GM19239 (cell line): Measurements from ENCODE around the gene MTF2.

Experiments
- DNase-seq: peaks from one replicate; pipeline ENCODE4 v3.0.0; 2011; ENCODE audit warnings: low spot score; ENCODE audit not compliant: insufficient read length
- FAIRE-seq: peaks from 2 replicates; lab custom pipeline; 2011; peaks lifted over from hg19 to GRCh38; lab: Jason Lieb, UNC

The MTF2 gene

DNA sequence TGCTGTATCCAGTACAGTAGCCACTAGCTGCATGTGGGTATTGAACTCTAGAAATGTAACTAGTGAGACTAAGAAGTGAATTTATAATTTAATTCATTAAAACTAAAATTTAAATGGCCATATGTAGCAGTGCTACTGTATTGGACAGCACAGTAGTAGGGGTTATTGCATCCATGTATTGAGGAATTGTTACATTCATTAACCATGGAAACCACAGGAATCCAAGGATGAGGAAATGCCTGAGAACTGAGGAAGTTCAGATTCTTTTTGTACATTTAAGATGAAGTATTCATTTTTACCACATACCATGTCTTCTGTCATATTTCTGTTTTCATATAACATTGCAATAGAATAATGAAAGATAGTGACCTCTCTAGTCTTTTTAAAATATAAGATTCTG lies 2.6 kb downstream of the MTF2 start:
- FAIRE-seq (no peak), DNase-seq (no peak)

DNA sequence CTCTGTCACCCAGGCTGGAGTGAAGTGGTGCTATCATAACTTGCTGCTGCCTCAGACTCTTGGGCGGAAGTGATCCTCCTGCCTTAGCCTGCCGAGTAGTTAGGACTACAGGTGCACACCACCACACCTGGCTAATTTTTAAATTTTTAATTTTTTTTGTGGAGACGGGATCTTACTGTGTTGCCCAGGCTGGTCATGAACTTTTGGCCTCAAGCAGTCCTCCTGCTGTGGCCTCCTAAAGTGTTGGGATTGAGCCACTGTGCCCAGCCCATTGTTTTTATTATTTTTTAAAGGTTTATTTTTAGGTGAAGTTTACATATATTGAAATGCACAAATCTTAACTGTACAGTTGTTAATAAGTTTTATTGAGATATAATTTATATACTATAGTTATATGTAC lies 3.2 kb downstream of the MTF2 start:
- FAIRE-seq (no peak), DNase-seq (no peak)

DNA sequence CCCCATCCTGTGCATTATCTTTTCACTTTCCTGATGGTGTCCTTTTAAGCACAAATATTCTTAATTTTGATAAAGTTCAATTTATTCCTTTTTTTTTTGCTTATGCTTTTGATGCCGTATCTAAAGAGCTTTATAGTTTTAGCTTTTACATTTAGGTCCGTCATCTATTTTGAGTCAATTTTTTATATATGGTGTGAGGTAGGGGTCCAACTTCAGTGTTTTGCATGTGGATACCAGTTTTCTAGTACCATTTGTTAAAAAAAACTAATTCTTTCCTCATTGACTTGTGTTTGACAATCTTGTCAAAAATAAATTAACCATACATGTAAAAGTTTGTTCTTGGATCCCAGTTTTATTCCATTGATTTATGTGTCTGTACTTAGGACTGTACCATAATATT lies 4.9 kb downstream of the MTF2 start:
- DNase-seq = no peak
- no peak for FAIRE-seq

DNA sequence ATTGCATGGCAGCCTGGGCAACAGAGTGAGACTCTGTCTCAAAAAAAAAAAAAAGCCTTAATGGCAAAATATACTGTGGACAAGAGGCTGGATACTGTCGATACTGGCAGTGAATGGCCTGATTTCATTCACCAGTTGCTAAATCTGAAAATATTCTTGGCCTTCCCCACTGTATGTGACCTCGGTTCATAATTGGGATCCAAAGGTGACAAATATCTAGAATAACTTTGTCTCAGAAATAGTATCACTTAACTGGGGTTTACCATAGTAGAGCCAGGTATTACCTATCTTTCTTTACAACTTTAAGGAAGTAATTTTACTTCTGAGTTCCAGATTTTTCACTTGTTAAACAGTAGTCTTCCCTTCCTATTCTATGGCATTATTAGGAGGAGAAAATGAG lies 8.4 kb downstream of the MTF2 start:
- FAIRE-seq (no peak), DNase-seq (no peak)

DNA sequence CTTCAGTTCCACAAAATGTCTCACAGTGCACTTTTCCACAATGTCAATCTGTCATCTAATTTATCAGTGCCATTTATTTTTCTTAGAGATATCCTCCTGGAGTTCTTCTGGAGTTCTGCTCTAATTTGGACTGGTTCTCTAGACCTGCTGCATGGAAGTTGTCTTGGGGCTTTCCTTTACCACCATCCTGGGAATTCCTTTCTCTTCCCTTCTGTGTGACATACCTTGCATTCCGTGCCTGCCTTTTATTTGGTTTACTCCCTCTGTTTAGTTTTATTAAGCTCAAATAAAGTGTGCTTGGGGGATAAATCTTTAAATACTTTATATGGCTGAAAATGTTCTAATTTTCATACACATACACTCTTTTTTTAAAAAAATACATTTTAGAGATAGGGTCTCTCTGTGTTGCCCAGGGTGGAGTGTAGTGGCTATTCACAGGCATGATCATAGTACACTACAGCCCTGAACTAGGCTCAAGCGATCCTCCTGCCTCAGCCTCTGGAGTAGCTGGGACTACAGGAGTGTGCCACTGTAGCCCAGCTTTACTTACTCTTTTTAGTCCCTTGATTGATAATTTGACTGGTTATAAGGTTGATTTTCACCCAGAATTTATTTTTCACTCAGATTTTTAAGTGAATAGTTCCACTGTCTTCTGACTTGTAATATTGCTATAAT lies 14.4 kb downstream of the MTF2 start:
- DNase-seq (no peak), FAIRE-seq (peak; percentile 81)

DNA sequence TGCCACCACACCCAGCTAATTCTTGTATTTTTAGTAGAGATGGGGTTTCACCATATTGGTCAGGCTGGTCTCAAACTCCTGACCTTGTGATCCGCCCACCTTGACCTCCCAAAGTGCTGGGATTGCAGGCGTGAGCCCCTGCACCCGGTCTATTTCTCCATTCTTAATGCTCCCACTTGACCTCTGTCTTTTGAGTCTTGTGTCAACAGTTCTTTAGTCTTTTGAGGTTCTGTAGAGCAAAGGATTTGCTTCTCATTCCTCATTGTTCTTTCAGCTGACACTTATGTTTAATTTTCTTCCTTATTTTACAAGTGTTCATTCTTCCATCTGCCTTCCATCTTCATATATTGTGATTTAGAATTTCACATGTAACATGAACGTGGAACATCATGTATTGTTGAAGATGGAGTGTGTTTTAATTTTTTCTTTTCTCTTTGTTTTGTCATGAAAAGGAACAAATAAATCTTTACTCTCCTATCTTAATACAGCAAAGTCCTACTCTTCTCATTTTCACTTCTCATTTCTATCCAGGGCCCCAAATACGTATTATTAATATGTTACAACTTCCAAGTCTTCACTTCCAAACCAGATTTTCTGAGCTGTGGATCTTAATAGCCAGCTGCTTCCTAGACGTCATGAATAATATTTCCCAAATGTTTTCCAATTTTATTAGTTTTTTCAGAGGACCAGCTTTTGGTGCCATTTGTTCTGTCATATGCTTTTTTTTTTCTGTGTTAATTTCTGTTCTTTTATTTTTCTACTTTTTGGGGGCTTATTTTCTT lies 16.9 kb downstream of the MTF2 start:
- FAIRE-seq = peak; percentile 72
- no peak for DNase-seq

DNA sequence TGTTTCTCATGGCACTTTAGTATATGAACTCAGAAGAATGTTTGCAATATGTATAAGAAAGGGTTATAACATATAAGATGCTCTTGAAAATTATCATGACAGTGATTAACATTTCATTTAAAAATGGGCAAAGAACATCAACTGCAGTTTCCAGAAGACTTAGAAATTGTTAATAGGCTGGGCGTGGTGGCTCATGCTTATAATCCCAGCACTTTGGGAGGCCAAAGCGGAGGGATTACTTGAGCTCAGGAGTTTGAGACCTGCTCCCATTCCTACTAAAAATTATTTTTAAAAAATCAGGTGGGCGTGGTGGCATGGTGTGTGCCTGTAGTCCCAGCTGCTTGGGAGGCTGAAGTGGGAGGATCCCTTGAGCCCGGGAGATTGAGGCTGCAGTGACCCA lies 23.1 kb downstream of the MTF2 start:
- FAIRE-seq (no peak), DNase-seq (no peak)

DNA sequence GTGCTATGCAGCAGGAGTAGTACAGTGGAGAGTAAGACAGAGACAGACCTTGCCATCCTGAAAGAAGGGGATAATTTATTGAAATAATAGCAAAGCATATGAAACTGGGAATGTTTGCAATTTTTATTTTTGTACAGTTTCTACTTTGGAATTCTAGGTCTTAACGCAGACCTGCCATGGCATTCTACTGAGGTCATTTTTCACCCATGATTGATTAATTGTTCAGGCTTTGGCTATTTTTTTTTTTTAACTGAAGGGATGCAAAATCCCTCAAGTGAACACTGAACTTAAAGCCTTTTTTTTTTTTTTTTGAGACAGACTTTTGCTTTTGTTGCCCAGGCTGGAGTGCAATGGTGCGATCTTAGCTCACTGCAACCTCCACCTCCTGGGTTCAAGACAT lies 27.1 kb downstream of the MTF2 start:
- no peak for FAIRE-seq

DNA sequence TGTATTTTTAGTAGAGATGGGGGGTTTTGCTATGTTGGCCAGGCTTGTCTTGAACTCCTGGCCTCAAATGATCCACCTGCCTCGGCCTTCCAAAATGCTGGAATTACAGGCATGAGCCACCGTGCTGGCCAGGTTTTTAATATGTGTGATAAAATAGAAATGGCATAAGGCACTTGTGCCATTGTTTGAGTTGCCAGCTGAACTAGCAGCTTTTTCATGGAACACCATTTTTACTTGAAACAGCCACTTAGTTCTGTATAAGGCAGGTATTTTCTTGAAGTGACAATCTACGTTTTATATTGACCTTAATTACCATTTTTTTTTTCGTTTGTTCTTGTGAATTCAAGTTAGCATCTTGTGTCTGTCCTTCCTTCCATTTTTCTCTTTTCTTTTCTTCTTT lies 28.3 kb downstream of the MTF2 start:
- DNase-seq = no peak
- FAIRE-seq = no peak

More for the DNA sequence above, 27.1 kb downstream of the MTF2 start:
- DNase-seq = no peak

DNA sequence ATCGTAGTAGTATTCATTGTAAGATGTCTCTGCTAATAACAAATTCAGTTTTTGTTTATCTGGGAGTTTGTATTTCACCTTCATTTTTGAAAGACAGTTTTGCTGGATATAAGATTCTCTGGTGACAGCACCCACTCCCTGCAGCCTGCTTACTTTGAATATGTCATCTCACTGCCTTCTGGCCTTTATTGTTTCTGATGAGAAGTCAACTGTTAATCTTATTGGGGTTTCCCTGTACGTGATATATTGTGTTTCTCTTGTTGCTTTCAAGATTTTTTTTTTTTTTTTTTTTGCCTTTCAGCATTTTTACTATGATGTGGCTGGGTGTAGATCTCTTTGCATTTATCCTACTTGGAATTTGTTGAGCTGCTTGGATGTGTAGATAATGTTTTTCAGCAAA lies 29.3 kb downstream of the MTF2 start:
- no peak for FAIRE-seq
- no peak for DNase-seq

DNA sequence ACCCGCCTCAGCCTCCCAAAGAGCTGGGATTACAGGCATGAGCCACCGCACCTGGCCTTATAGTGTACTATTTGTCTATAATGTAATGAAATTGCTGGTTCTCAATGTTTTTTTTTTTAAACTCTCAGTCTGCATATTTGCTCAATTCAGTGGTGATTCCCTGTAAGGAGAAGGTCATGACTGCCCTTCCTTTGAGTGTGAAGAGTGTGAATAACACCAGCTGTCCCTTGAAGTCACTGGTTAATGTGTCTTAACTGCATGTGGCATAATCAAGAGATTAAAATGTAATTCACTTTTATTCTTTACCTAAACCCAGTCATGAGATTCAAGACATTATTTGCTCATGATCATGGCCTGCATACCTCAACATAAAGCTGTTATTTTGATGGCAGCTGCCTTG lies 30.5 kb downstream of the MTF2 start:
- FAIRE-seq (no peak), DNase-seq (no peak)

DNA sequence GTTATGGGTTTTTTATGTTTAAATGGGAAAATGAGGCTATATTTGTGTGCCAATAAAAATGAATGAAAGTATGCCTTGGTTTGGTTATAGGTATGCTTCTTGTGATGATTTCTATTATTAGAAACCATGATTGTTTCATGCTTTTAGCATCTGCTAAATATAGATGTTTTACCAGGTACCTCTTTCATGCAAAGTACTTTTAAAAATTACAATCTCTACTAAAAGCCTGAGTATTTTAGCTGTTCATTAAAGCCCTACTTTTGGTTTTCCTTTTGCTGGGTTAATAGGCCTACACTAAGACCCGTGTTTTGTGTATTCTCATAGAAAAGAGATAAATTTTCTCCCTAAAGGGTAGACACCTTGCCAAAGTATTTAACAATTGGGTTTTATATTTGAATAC lies 32.0 kb downstream of the MTF2 start:
- no peak for DNase-seq
- FAIRE-seq = no peak

DNA sequence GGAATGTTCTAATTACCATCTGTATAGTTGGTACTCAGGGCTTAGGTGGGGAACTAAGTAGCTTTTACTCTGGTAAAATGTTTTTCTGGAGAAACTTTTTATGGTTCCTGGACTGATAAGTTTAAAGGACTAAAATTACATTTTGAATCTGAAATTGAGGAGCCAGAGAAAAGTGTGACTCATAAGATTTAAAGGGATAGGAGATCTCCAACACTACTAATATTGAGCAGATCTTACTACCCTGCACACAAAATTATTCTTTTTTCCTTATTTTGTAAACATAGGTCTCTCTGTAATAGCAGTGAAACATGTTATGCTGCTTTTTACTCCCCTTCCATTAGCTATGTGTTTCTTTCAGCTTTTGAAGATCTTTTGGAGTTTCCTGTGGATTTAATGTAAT lies 32.5 kb downstream of the MTF2 start:
- DNase-seq (no peak), FAIRE-seq (no peak)

DNA sequence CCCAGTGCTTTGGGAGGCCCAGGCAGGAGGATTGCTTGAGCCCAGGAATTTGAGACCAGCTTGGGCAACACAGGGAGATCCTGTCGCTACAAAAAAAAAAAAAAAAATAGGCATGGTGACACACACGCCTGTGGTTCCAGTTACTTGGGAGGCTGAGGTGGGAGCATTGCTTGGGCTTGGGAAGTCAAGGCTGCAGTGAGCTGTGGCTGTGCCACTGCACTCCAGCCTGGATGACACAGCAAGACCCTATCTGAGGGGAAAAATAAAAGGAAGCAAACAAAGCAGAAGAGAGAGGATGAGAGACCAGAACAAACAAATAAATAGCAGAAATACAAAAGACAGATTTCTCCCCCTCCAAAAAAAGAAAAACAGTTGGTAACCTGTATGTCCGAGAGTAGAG lies 34.0 kb downstream of the MTF2 start:
- no peak for FAIRE-seq
- no peak for DNase-seq

DNA sequence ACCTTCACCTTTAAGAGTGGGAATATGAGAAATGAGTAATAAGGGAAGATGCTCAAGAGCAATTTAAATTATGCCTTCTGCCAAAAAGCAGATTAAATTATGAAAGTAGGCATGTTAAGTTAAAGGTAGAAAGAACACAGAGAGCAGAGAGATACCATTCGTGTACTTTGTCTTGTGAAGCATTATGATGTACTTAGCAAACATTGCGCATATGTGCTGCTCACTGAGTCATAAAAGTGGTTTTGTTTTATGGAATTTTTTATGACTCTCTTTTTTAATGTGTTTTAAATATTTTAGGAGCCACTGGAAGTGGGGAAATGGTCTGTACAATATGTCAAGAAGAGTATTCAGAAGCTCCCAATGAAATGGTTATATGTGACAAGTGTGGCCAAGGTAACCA lies 35.3 kb downstream of the MTF2 start:
- FAIRE-seq (no peak), DNase-seq (no peak)

DNA sequence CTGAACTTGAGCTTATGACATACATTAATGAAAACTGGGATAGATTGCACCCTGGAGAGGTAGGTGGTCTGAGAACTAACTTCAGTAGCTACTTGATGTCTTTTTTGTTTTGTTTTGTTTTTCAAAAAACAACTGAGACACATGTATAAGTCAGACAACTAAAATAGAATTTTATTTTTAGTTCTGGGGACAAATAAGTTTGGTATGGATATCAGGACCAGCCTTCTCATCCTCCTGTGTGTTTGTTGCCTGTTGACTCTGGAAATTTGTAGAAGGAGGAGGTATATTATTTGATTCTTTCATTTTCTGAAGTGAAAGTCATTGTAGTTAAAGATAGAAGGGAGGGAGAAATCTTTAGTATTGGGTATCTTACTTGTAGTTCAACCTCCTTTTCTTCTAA lies 41.5 kb downstream of the MTF2 start:
- no peak for DNase-seq
- no peak for FAIRE-seq

DNA sequence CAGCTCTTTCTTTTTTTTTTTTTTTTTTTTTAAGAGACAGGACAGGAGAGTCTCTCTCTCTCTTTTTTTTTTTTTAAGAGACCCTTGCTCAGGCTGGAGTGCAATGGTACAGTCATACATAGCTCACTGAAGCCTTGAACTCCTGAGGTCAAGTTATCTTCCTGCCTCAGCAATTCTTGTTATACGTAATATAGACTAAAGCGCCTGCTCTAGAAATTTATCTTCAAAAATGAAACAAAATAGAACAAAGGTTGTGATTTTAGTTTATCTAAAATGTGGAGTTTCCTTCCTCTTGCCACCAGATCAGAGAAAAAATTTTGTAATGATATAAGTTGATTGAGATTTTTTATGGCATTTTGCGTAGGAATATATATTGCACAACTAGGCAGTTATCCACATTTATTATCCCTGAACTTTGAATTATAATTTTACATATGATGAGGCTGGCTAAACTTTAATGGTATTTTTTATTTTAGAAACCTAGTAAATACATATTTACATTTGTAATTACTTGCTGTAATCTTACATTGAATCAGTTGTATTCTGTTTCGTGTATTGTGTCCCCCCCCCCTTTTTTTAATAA lies 44.2 kb downstream of the MTF2 start:
- no peak for FAIRE-seq
- DNase-seq = no peak

DNA sequence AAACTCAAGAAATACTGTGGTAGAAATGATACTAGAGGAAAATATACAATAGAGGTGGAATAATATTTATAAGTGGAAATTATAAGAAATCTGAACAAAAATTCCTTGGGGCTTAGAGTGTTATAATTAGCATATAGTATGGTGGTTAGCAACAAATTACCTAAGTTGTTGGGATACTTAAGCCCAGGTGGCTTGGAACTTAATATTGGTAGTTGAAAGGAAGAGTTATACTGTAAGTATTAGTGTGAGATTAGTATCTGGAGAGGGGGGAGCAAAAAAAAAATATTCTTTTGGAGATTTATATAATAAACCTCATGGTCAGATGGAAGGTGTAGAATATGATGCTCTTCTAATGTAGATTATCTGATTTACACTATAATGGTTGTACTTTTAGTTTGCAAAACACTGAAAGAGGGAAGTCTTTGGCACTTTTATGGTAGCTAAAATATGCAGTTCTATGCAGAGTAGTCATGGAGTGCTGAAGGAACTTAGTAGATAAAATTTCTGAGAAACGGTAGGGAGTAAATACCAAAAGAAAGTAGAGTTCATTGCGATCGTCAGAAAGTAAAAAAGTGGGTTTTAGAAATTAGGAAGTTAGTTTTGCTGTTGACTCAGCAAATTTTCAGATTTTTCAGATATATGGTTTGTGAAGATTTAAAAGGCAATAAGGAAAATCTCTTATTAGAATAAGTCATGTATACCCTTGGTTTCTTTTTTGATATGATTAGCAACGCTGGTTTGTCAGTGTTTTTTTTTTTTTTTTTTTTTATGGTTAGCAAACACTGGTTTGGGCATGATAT lies 45.7 kb downstream of the MTF2 start:
- no peak for FAIRE-seq
- no peak for DNase-seq

DNA sequence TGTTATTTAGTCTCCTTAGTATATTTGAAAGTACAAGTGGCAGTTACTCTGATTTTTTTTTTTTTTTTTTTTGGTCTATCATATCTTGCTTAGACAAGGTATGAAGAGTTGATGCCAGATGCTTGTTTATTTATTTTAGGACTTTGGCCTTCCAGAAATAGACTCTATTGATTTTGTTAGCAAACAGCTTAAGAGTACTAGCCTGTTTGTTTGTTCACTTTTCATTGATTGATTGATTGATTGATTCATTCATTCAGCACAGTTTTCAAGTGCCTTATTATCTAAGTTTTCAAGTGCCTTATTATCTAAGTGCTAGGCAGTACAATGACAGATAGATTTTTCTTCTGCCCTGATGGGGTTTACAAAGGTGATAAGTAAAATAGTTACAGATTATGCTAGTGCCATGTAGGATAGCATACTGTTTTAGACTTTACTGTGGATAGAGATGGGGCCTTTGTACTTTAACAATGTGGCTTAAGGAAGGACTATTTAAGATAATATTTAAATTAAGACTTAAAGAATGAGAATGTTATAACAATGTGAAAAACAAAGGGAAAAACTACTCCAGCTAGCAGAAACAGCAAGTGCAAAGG lies 50.5 kb downstream of the MTF2 start:
- FAIRE-seq = peak; percentile 23
- DNase-seq = no peak

DNA sequence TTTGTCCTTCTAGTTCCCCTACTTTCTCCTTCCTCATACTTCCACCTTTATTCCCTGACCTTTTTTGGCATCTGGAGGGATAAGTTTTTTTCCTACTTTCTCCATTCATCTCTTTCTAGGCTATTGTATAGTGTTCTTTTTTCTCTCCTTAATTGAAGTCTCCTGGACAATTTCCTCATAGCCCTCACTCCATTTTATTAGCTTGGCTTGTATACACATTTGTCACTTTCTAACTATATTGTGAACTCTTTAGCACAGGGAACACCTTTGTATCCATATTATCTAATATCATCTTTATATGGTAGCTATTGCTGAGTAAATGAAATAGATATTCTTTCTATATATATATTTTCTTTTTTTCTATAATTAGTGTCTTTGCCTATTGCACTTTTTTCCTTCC lies 53.6 kb downstream of the MTF2 start:
- DNase-seq = no peak
- FAIRE-seq = no peak

DNA sequence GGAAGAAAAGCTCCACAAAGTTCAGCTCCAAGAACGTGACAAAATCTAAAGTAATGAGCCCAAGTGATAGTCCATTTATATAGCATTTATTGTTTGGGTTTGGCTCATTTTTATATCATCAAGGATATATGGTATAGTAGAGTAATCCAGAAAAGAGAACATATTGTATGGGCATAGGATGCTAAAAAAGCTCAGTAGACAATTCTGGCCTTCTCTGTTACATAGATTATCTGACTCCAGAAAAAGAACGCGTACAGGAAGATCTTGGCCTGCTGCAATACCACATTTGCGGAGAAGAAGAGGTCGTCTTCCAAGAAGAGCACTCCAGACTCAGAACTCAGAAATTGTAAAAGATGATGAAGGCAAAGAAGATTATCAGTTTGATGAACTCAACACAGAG lies 57.4 kb downstream of the MTF2 start:
- no peak for FAIRE-seq
- no peak for DNase-seq
